Fibroblast of lung (primary cell): ENCODE results near the gene CBFA2T3. TPM values are rescaled to one million over a fixed set of nuclear protein-coding genes. Genes with fewer than 3 reads are reported as not detected.

Experiments
- DNase-seq, 2 donors: peaks; one replicate each; pipeline versions ENCODE4 v3.0.0 to v3.0.0-alpha.2; 2010; ENCODE audit warnings: low read depth in 2 of 2
- H2AFZ ChIP-seq: 2 replicates; pipeline ENCODE4 v1.5.1; 2012; ENCODE audit warnings: low read length, control low read depth, inconsistent platforms
- H3K27ac ChIP-seq: 2 replicates; pipeline ENCODE4 v1.5.1; 2011; ENCODE audit warnings: low read length, control low read depth; ENCODE audit not compliant: insufficient read depth
- H3K27me3 ChIP-seq: 2 replicates; pipeline ENCODE4 v1.5.1; 2011; ENCODE audit warnings: mild to moderate bottlenecking, low read length; ENCODE audit not compliant: control insufficient read depth, insufficient read depth
- H3K36me3 ChIP-seq: 2 replicates; pipeline ENCODE4 v1.5.1; 2011; ENCODE audit warnings: low read length; ENCODE audit not compliant: control insufficient read depth, insufficient read depth
- H3K4me1 ChIP-seq: 2 replicates; pipeline ENCODE4 v1.5.1; 2011; ENCODE audit warnings: low read length; ENCODE audit not compliant: control insufficient read depth, insufficient read depth; ENCODE audit errors: extremely low read depth
- H3K4me2 ChIP-seq: 2 replicates; pipeline ENCODE4 v1.5.1; 2011; ENCODE audit warnings: low read length, control low read depth; ENCODE audit not compliant: insufficient read depth; ENCODE audit errors: extremely low read depth
- H3K4me3 ChIP-seq, 4 experiments: fragments of 200-600 bp in 1 of 4; sonication (generic) in 1 of 4; replicated peaks in 1 of 4; 2 replicates each; pipeline ENCODE4 v1.5.1; 2011 to 2016; ENCODE audit warnings: low read length in 4 of 4, low read depth in 3 of 4, mild to moderate bottlenecking in 3 of 4, control low read depth in 2 of 4, inconsistent platforms in 1 of 4, mixed read lengths in 1 of 4; ENCODE audit not compliant: insufficient read depth in 1 of 4; ENCODE audit errors: control extremely low read depth in 1 of 4
- H3K79me2 ChIP-seq: 2 replicates; pipeline ENCODE4 v1.5.1; 2012; ENCODE audit warnings: mild to moderate bottlenecking, low read length, inconsistent platforms; ENCODE audit not compliant: control insufficient read depth, insufficient read depth
- H3K9ac ChIP-seq: 2 replicates; pipeline ENCODE4 v1.5.1; 2011; ENCODE audit warnings: mild to moderate bottlenecking, low read length, control low read depth; ENCODE audit not compliant: insufficient read depth
- H3K9me3 ChIP-seq: 2 replicates; pipeline ENCODE4 v1.5.1; 2012; ENCODE audit warnings: low read depth, low read length; ENCODE audit not compliant: control insufficient read depth, insufficient read depth
- H4K20me1 ChIP-seq: 2 replicates; pipeline ENCODE4 v1.5.1; 2011; ENCODE audit warnings: low read length; ENCODE audit not compliant: control insufficient read depth, insufficient read depth; ENCODE audit errors: extremely low read depth
- CTCF ChIP-seq, 2 donors: IDR thresholded peaks in 1 of 2; conservative IDR thresholded peaks in 1 of 2; 1 replicate in 1 of 2; 2 replicates in 1 of 2; pipeline ENCODE4 v1.5.1; 2011 to 2012; ENCODE audit warnings: low read length in 2 of 2, control low read depth in 1 of 2, inconsistent platforms in 1 of 2, low read depth in 1 of 2, mild to moderate bottlenecking in 1 of 2
- EZH2 ChIP-seq: IDR thresholded peaks from 2 replicates; pipeline ENCODE4 v1.5.1; 2012; ENCODE audit warnings: low read length, control low read depth, mild to moderate bottlenecking; ENCODE audit errors: missing control alignments
- polyA plus RNA-seq, 2 donors: library from polyadenylated mRNA; depleted of rRNA in 1 of 2; stranded (reverse) in 1 of 2; unstranded in 1 of 2; fragments of >200 nt; gene quantifications; 2 replicates each; pipeline ENCODE4 v1.2.1, GENCODE V29; 2011 to 2012; ENCODE audit warnings: missing spikeins in 1 of 2
- total RNA-seq: library from RNA; depleted of rRNA; stranded (reverse); fragments of >200 nt; gene quantifications from 2 replicates; pipeline ENCODE4 v1.2.1, GENCODE V29; 2014

CBFA2T3 gene
- total and polyA plus RNA-seq, 2 donors (not counting 1 experiment from before 2014, with no cell fraction given) = under 0.01 to 0.05 TPM

GRCh38 chr16:88911946-88912310, 65.1 kb downstream of the CBFA2T3 start:
- H3K9ac ChIP-seq = no peak overlapping the region
- no peak for DNase-seq
- TF ChIP-seq EZH2 (no peak), CTCF (conservative IDR thresholded peaks at IDR 0.05 in 1 of 2, IDR thresholded peaks at IDR 0.05 in 1 of 2; ENCODE audit: low read depth in 1 of 2, low read length in 2 of 2) (no peak)
- no peaks in the 10 kb centered on the region for H3K9me3 ChIP-seq
- H3K4me3 ChIP-seq = no peak overlapping the region
- no peak overlapping the region for H2AFZ ChIP-seq
- H3K36me3 ChIP-seq = no peaks in the 10 kb centered on the region
- H3K79me2 ChIP-seq = no peaks in the 10 kb centered on the region
- H3K4me1 ChIP-seq = no peaks in the 10 kb centered on the region
- H3K4me2 ChIP-seq = no peak overlapping the region
- peaks cover 17% of the 10 kb centered on the region for H3K27me3 ChIP-seq
- no peaks in the 10 kb centered on the region for H4K20me1 ChIP-seq
- H3K27ac ChIP-seq = no peak overlapping the region

GRCh38 chr16:88911136-88911945, 65.7 kb downstream of the CBFA2T3 start:
- no peak overlapping the region for H3K4me2 ChIP-seq
- H3K27me3 ChIP-seq = peaks cover 17% of the 10 kb centered on the region
- no peak overlapping the region for H2AFZ ChIP-seq
- no peak overlapping the region for H3K4me3 ChIP-seq
- H3K9ac ChIP-seq = no peak overlapping the region
- no peaks in the 10 kb centered on the region for H4K20me1 ChIP-seq
- peak in 1 of 2 donors; percentile 19 for DNase-seq
- H3K36me3 ChIP-seq = no peaks in the 10 kb centered on the region
- no peak overlapping the region for H3K27ac ChIP-seq
- TF ChIP-seq EZH2 = peak; percentile 14
- TF ChIP-seq CTCF (conservative IDR thresholded peaks at IDR 0.05 in 1 of 2, IDR thresholded peaks at IDR 0.05 in 1 of 2; ENCODE audit: low read depth in 1 of 2, low read length in 2 of 2) = no peak
- no peaks in the 10 kb centered on the region for H3K9me3 ChIP-seq
- H3K79me2 ChIP-seq = no peaks in the 10 kb centered on the region
- H3K4me1 ChIP-seq = no peaks in the 10 kb centered on the region

GRCh38 chr16:88910284-88911135, 66.5 kb downstream of the CBFA2T3 start:
- Histone ChIP-seq H3K4me1 (no peaks in the 10 kb centered on the region), H3K79me2 (no peaks in the 10 kb centered on the region), H3K36me3 (no peaks in the 10 kb centered on the region), H3K4me3 (no peak overlapping the region), H3K9ac (no peak overlapping the region), H3K27me3 (peaks cover 17% of the 10 kb centered on the region), H3K9me3 (no peaks in the 10 kb centered on the region), H3K4me2 (no peak overlapping the region), H2AFZ (no peak overlapping the region), H3K27ac (no peak overlapping the region), H4K20me1 (no peaks in the 10 kb centered on the region)
- DNase-seq = peak; percentile 5 to 10
- TF ChIP-seq EZH2 (no peak), CTCF (conservative IDR thresholded peaks at IDR 0.05 in 1 of 2, IDR thresholded peaks at IDR 0.05 in 1 of 2; ENCODE audit: low read depth in 1 of 2, low read length in 2 of 2) (no peak)
